ENCODE data around the gene ZBTB47.
A peak's percentile ranks its signal among the peaks of the same experiment; 100 is the strongest.

DNA sequence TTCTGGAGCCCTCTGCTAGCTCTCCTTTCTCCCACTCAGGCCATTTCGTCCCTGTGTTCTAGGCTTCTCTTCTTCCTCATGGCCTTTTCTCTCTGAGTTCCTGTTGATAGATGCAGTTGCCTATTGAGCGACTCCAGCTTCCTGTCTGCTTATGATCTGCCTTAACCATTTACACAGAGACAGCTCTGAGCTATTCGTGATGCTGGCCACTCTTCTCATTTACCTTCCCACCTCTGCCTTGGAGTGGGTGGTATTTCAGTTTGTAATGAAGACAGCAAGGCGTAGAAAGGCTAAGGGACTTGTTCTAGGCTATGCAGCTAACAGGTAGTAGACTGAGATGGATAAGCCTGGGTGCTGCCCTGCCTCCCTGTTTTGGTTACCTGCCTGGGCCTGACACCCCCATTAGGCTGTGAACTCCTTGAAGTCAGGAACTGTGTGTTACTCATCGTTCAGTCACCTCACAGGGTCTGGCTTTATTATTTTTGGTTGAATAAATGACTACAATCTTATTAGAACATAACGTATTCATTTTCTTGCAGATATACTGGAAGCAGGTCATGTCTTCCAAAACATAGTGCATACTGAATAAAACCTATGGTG lies 12.6 kb upstream of the ZBTB47 start:
- TF ChIP-seq, protein P1, sequence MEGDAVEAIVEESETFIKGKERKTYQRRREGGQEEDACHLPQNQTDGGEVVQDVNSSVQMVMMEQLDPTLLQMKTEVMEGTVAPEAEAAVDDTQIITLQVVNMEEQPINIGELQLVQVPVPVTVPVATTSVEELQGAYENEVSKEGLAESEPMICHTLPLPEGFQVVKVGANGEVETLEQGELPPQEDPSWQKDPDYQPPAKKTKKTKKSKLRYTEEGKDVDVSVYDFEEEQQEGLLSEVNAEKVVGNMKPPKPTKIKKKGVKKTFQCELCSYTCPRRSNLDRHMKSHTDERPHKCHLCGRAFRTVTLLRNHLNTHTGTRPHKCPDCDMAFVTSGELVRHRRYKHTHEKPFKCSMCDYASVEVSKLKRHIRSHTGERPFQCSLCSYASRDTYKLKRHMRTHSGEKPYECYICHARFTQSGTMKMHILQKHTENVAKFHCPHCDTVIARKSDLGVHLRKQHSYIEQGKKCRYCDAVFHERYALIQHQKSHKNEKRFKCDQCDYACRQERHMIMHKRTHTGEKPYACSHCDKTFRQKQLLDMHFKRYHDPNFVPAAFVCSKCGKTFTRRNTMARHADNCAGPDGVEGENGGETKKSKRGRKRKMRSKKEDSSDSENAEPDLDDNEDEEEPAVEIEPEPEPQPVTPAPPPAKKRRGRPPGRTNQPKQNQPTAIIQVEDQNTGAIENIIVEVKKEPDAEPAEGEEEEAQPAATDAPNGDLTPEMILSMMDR (conservative IDR thresholded peaks at IDR 0.05), result no peak
- 0 out of 2 replicates have a peak, but pooled peaks have one; percentile 14 for TF ChIP-seq ZFX (IDR thresholded peaks at IDR 0.05)

All from C4-2B (cell line).